GM23248 (cell line): ENCODE measurements around the gene CDH4. TPM values are rescaled to one million over a fixed set of nuclear protein-coding genes. Genes with fewer than 3 reads are reported as not detected.

Experiments
- DNase-seq: peaks from one replicate; pipeline ENCODE4 v3.0.0-alpha.2; 2015
- H2AFZ ChIP-seq: fragments of 200-600 bp; sonication (generic); 2 replicates; pipeline ENCODE4 v1.6.1; 2016; ENCODE audit warnings: antibody characterized with exemption
- H3F3A ChIP-seq: fragments of 200-600 bp; sonication (generic); 2 replicates; pipeline ENCODE4 v1.6.1; 2016; ENCODE audit warnings: mild to moderate bottlenecking, antibody characterized with exemption, mixed run types; ENCODE audit not compliant: insufficient read depth
- H3K27ac ChIP-seq: fragments of 200-600 bp; sonication (generic); 2 replicates; pipeline ENCODE4 v1.5.1; 2016; ENCODE audit warnings: mild to moderate bottlenecking
- H3K27me3 ChIP-seq: fragments of 200-600 bp; sonication (generic); replicated peaks from 2 replicates; pipeline ENCODE4 v1.6.1; 2016; ENCODE audit warnings: mild to moderate bottlenecking; ENCODE audit not compliant: insufficient read depth
- H3K36me3 ChIP-seq: fragments of 200-600 bp; sonication (generic); 2 replicates; pipeline ENCODE4 v1.6.1; 2016; ENCODE audit warnings: low read depth, mild to moderate bottlenecking
- H3K4me1 ChIP-seq: fragments of 200-600 bp; sonication (generic); 2 replicates; pipeline ENCODE4 v1.6.1; 2016; ENCODE audit warnings: mild to moderate bottlenecking; ENCODE audit not compliant: insufficient read depth
- H3K4me2 ChIP-seq: fragments of 200-600 bp; sonication (generic); one replicate; pipeline ENCODE4 v1.6.1; 2016; ENCODE audit warnings: mild to moderate bottlenecking; ENCODE audit not compliant: unreplicated experiment
- H3K4me3 ChIP-seq: fragments of 200-600 bp; sonication (generic); 2 replicates; pipeline ENCODE4 v1.5.1; 2016; ENCODE audit warnings: mild to moderate bottlenecking
- H3K79me2 ChIP-seq: fragments of 200-600 bp; sonication (generic); 2 replicates; pipeline ENCODE4 v1.6.1; 2016; ENCODE audit warnings: mild to moderate bottlenecking; ENCODE audit not compliant: insufficient read depth
- H3K9ac ChIP-seq: fragments of 200-600 bp; sonication (generic); 2 replicates; pipeline ENCODE4 v1.6.1; 2016; ENCODE audit warnings: mild to moderate bottlenecking
- H3K9me2 ChIP-seq: fragments of 200-600 bp; sonication (generic); 2 replicates; pipeline ENCODE4 v1.6.1; 2016; ENCODE audit warnings: mixed run types, mild to moderate bottlenecking, moderate library complexity; ENCODE audit not compliant: insufficient read depth
- H3K9me3 ChIP-seq: fragments of 200-600 bp; sonication (generic); one replicate; pipeline ENCODE4 v1.6.1; 2017; ENCODE audit warnings: low read depth
- H4K20me1 ChIP-seq: fragments of 200-600 bp; sonication (generic); 2 replicates; pipeline ENCODE4 v1.6.0; 2016; ENCODE audit not compliant: insufficient read depth
- EZH2 ChIP-seq: fragments of 200-600 bp; sonication (generic); IDR thresholded peaks from 2 replicates; pipeline ENCODE4 v1.6.1; 2018; ENCODE audit warnings: antibody characterized with exemption, mild to moderate bottlenecking; ENCODE audit not compliant: insufficient read depth, poor library complexity, severe bottlenecking
- EZH2phosphoT487 ChIP-seq: fragments of 200-600 bp; sonication (generic); IDR thresholded peaks from 2 replicates; pipeline ENCODE4 v1.6.1; 2018; ENCODE audit warnings: antibody characterized with exemption, moderate library complexity, mild to moderate bottlenecking, low read depth; ENCODE audit not compliant: insufficient read depth
- WGBS, 2 experiments: methylation state at CpG; one replicate each; pipeline ENCODE4 v1.1.6; 2015 to 2017; ENCODE audit warnings: low lambda C conversion rate in 2 of 2, low coverage in 1 of 2; ENCODE audit errors: missing lambda C conversion rate in 2 of 2; 5-methylcytosine and 5-hydroxymethylcytosine counted together
- in situ Hi-C: fragments of 300-500 bp; cut with MboI; formaldehyde crosslinking; loops from 2 replicates; pipeline ENCODE4 v1.15.0; 2020
- polyA plus RNA-seq: library from polyadenylated mRNA; unstranded; fragments of >200 nt; fragmentation: Nextera tagmentation; extraction: Ambion mirVana; gene quantifications from 2 replicates; pipeline ENCODE4 v1.2.1, GENCODE V29; 2016
- total RNA-seq: library from RNA; depleted of rRNA; stranded (reverse); fragments of >200 nt; shearing (Covaris generic); gene quantifications from 2 replicates; pipeline ENCODE4 v1.2.3, GENCODE V29; 2014

The CDH4 gene
- total and polyA plus RNA-seq, 2 experiments from 2014 or later: 1.1 to 3.9 TPM

- TF ChIP-seq EZH2 (no peak), EZH2phosphoT487 (no peak)
- Histone ChIP-seq H3K27ac (no peak overlapping the region), H3K9me2 (no peaks in the 10 kb centered on the region), H3K4me3 (no peak overlapping the region), H3K27me3 (no peaks in the 10 kb centered on the region), H3K9ac (no peak overlapping the region), H3K36me3 (no peaks in the 10 kb centered on the region), H3K4me1 (no peaks in the 10 kb centered on the region), H3K4me2 (no peak overlapping the region), H3F3A (no peaks in the 10 kb centered on the region), H3K79me2 (no peaks in the 10 kb centered on the region), H2AFZ (no peak overlapping the region), H3K9me3 (no peaks in the 10 kb centered on the region), H4K20me1 (no peaks in the 10 kb centered on the region)
- WGBS, 2 experiments: 36 to 42% methylated on average over 6 of the region's 6 CpGs
- in situ Hi-C loops: no loop called here
- DNase-seq: no peak
Measured at GRCh38 chr20:61575151-61575937, 323.3 kb downstream of the CDH4 start.

- 56 to 59% methylated on average over 5 of the region's 5 CpGs for WGBS, 2 experiments
- in situ Hi-C loops: no loop called here
- DNase-seq: no peak
Measured at GRCh38 chr20:61576372-61576771, 324.3 kb downstream of the CDH4 start.

GRCh38 chr20:61577065-61577464 lies 325.0 kb downstream of the CDH4 start:
- Histone ChIP-seq H3K9me3 (no peaks in the 10 kb centered on the region), H3K4me1 (no peaks in the 10 kb centered on the region), H3K9ac (no peak overlapping the region), H3F3A (no peaks in the 10 kb centered on the region), H2AFZ (no peak overlapping the region), H3K4me3 (no peak overlapping the region), H3K27ac (no peak overlapping the region), H3K9me2 (no peaks in the 10 kb centered on the region), H3K4me2 (no peak overlapping the region), H3K79me2 (no peaks in the 10 kb centered on the region), H4K20me1 (no peaks in the 10 kb centered on the region), H3K27me3 (no peaks in the 10 kb centered on the region), H3K36me3 (no peaks in the 10 kb centered on the region)
- in situ Hi-C loops: no loop called here
- WGBS, 2 experiments: 67 to 76% methylated on average over 1 of the region's 1 CpG
- DNase-seq: no peak
- TF ChIP-seq EZH2phosphoT487 (no peak), EZH2 (no peak)

More at GRCh38 chr20:61576372-61576771, 324.3 kb downstream of the CDH4 start:
- H3K36me3 ChIP-seq: no peaks in the 10 kb centered on the region
- H3K27me3 ChIP-seq: no peaks in the 10 kb centered on the region
- no peak overlapping the region for H3K4me3 ChIP-seq
- no peaks in the 10 kb centered on the region for H3K4me1 ChIP-seq
- no peak overlapping the region for H3K27ac ChIP-seq
- no peak overlapping the region for H3K4me2 ChIP-seq
- H4K20me1 ChIP-seq: no peaks in the 10 kb centered on the region
- no peaks in the 10 kb centered on the region for H3F3A ChIP-seq
- no peak overlapping the region for H3K9ac ChIP-seq
- H3K79me2 ChIP-seq: no peaks in the 10 kb centered on the region
- H2AFZ ChIP-seq: no peak overlapping the region
- TF ChIP-seq EZH2 (no peak), EZH2phosphoT487 (no peak)
- H3K9me2 ChIP-seq: no peaks in the 10 kb centered on the region
- H3K9me3 ChIP-seq: no peaks in the 10 kb centered on the region

GRCh38 chr20:61579908-61580307 lies 327.8 kb downstream of the CDH4 start:
- Histone ChIP-seq H3K9me2 (no peaks in the 10 kb centered on the region), H3K4me2 (no peak overlapping the region), H3K4me3 (no peak overlapping the region), H3K27ac (no peak overlapping the region), H2AFZ (no peak overlapping the region), H3K4me1 (no peaks in the 10 kb centered on the region), H4K20me1 (no peaks in the 10 kb centered on the region), H3K9me3 (no peaks in the 10 kb centered on the region), H3K9ac (no peak overlapping the region), H3K36me3 (no peaks in the 10 kb centered on the region), H3K79me2 (no peaks in the 10 kb centered on the region), H3F3A (no peaks in the 10 kb centered on the region), H3K27me3 (no peaks in the 10 kb centered on the region)
- DNase-seq: no peak
- TF ChIP-seq EZH2 (no peak), EZH2phosphoT487 (no peak)
- in situ Hi-C loops: no loop called here
- WGBS, 2 experiments: 52 to 58% methylated on average over 7 of the region's 7 CpGs
